T-helper 1 cell (primary cell): Measurements from ENCODE around the gene ABCG1.

Source experiments
- DNase-seq, 5 donors: peaks; one replicate each; pipeline ENCODE4 v3.0.0-alpha.2; 2012 to 2020

ABCG1 gene

DNA sequence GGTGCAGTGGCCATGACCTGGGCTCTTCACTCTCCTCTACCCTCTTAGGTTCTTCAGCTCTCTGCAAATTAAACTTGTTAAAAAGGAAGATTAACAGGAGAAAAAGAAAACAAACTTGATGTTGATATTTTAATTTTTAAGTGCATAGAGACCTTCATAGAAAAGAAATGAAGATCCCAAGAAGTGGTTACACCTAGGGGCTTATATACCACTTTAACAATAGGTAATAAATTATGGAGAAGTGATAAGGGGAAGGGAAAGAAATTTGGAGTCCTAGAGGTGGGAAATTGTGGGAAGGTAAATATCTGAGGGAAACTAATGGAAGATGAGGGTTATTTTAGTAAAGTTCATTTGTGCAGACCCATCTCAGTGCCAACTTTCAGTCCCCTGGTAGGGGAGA lies 112.7 kb downstream of the ABCG1 start:
- no peak for DNase-seq

DNA sequence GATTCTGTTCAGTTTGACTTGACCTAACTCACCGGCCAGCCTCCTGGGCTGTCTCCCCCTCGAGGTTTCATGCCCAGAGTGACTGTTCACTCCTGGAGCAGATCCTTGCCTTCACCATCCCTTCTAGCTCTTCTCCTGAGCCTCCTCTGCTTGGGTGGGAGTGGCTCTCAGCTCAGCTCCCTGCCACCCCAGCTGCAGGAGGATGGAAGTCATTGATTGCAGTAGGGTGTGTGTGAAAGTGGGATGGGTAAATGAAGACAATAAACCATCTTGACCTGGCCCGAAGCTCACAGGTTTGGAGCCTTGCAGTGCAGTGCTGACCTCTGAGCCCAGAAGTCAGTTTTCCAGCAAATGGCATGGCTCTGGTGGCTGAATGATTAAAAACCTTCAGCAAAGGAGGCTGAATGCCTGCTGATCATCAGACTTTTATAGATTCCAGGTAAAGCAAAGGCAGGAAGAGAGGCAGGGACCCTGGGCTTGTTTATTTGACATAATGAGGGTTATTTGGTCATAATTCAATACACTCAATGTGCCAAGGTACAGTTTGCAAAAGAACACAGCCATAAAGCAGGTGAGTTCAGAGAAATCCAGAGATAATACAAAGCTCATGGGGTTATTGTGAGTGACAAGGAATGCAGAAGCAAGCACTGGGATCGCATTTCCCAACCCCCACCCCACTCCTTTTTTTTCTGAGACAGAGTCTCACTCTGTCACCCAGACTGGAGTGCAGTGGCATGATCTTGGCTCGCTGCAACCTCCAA lies 113.8 kb downstream of the ABCG1 start:
- no peak for DNase-seq

DNA sequence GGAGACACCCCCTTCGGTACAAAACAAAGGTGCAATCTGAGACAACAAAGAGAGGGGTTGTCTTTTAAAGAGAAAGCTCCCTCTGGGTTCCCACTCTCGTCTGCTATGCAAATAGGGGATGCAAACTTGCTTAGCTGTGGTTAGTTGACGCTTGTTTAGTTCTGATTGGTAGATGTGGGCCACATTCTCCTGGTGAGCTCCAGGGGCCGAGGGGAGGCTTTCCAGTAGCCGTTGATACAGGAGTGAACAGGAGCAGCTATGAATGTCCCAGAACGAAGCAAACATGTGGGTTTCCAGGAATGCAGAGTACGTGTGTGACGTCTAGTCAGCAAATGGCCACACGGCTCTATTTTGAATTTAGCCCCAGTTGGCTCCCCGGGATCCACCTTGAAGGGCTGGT lies 117.1 kb downstream of the ABCG1 start:
- DNase-seq, result no peak

DNA sequence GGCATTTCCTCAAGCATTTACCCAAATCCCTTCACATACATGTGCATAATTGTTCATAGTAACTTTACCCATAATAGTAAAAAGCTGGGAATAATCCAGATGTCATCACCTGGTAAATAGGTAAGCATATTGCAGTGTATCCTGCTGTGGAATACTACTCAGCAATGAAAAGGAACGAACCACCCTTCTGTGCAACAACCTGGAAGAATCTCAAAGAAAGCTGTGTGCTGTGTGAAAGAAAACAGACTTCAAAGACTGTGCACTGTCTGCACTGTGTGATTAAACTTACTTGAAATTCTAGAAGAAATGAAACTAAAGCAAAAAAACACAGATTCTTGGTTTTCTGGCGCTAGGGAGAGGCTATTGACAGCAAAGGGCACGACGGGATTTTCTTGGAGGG lies 118.3 kb downstream of the ABCG1 start:
- no peak for DNase-seq

DNA sequence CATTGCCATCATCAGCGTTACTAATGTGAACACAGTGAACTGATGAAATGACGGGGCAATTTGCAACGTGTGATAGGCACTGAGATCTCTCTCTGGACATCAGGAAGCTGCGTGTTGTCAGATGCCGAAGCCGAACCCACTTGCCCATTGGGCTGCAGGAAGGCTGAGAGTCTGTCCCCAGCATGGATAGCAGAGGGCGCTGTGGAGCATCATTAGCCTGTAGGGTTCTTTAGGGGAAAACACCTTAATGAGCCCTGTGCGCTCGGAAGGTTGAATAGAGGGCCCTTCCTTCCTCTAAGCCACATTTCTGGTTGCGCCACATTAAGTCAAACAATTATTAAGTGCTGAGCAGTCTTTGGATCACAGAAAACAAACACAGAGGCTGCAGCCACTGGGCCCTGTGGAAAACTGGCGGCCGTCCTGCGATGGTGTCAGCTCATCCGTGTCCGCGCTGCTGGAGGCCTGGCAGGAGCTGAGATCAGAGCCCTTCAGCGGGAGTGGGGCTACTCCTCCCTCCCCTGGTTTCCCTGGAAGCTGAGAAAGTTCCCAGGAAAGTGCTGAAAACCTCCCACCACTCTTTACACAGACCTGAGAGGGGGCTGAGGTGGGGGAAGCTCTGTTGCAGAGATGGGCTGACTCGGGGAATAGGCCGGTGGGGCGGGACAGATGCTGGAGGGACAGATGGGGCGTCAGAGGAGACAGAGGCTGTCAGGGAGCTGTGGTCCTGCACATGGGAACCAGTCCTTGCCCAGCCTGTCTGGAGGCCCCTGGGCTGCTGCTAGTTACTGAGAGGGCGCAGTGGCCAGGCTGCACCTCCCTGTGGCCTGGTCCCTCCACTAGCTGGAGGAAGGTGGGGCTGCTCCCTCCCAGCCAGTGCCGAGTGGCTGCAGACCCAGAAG lies 119.1 kb downstream of the ABCG1 start:
- DNase-seq, result peak; percentile 57 to 81 (median 71)

DNA sequence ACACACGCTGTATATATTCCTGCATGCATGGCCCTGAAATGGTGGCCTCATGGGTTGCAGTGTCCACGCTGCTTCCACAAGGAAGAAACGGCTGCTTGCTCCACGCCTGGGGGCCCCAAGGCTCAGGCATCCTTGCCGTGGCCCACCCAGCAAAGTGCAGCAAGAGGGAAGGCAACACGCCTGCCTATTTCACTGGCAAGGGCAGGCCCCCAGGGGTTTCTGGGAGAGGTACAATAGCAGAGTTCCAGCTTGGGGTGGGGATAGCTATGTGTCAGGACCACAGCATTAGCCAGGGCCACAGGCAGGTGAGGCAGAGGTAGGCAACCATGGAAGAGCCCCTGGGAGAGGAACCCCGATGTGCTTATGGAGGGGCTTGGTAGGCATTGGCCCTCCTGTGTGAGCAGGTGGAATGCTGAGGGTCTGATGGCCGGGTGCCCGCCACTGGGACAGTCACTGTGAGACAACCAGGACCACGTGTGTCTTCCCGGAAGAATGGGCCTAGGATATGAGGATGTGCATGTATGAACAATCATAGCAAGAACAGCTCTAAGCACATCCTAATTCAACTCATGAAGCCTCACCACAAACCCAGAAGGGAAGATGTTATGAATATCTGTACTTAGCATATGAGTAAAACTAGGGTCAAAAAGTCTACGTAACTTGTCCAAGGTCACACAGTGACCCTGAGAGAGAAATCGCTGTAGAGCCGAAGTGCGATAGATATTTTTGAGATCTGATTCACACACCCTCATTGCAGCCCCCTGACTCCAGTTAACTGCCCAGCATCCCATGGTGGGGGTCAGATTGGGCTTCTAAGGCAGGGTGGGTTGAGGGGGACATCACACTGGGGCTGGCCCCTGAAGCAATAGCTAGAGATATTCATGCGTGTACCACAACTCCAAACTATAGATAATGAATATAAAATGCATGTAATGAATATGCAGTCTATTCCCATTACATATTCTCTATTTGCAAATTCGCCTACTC lies 120.1 kb downstream of the ABCG1 start:
- DNase-seq, result peak in 1 of 5 donors; percentile 38

DNA sequence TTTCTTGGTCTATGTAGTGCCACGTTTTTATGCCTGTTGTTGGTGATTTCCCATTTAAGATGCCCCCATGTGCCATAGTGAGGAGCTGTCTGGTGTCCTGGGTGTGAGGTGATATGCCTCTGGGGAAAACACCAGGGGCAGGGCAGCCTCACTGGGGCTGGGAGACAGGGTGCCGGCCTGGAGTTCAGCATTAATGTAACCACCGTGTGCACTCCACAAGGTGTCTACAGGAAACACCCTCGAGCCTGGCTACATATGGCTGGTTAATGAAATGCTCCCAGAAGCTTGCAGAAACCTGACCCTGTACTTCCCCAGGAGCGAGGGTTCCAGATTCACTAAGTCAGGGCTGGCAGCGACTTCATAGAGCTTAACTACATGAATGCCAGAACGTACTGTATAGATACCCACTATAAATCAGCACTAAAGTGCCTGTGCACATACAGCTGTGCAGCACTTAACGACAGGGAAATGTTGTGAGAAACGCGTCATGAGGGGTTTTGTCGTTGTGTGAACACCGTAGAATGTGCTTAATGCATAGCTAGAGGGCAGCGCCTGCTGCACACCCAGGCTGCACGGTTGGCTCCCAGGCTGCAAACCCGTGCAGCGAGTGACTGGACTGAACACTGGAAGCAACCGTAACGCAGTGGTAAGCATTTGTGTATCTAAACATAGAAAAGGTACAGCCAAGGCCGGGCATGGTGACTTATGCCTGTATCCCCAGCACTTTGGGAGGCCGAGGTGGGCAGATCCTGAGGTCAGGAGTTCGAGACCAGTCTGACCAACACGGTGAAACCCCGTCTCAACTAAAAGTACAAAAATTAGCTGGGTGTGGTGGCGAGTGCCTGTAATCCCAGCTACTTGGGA lies 121.5 kb downstream of the ABCG1 start:
- no peak for DNase-seq

DNA sequence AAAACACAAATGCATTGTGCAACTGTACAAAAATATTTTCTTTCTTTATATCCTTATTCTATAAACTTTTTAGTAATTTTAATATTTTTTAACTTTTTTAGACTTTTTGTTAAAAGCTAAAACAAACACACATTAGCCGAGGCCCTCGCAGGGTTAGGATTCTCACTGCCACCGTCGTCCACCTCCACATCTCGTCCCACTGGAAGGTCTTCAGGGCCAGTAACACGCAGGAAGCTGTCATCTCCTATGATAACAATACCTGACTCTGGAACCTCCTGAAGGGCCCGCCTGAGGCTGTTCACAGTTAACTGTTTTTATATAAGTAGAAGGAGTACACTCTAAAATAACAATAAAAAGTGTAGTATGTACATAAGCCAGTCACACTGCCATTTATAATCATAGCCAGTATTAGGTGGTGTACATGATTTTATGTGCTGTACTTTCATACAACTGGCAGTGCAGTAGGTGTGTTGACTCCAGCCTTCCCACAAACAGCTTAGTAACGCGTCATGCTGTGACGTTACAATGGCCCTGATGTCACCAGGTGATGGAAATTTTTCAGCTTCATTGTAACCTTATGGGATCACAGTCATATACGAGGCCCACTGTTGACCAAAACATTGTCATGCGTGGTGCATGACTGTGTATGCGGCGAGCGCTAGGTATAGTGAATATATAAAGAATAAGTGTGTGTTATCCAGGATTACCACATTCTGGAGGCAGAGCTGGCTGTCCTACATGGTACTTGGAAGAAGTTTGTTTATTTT lies 123.0 kb downstream of the ABCG1 start:
- DNase-seq, result no peak

DNA sequence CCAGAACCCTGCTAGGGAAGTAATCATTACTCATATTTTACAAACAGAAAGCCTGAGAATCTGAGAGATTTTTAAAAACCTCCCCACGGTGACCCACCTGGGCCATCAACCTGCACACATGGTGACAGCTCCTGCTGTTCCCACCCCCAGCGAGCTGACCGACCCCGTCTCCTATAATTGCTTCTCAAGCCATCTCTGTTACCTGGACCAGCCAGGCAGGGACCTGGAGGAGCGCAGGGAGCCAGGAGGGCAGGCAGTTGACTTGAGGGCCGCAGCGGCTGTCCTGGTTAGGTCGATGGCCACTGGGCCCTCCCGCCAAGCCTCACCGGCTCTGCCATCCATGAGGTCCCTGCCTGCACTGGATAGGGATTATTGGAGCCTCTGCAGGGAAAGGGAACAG lies 124.2 kb downstream of the ABCG1 start:
- DNase-seq, result no peak

DNA sequence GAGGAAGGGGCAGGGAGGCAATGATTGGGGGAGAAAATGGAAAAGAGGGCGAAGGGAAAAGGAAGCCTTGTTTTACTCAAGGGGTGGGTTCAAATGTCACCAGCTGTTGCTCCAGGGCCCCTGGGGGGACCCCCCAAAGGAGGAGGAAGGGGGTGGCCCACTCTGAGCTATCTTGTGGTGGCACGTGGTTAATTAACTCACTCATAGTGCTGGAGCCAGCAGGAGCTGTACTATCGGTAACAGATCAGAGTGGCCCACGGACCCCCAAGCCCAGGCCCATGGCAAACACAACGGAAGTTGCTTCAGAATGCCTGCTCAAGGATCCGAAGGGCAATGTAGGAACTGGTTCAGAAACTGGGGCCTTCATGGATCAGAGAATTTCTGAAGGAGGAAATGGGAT lies 124.6 kb downstream of the ABCG1 start:
- DNase-seq, result no peak

DNA sequence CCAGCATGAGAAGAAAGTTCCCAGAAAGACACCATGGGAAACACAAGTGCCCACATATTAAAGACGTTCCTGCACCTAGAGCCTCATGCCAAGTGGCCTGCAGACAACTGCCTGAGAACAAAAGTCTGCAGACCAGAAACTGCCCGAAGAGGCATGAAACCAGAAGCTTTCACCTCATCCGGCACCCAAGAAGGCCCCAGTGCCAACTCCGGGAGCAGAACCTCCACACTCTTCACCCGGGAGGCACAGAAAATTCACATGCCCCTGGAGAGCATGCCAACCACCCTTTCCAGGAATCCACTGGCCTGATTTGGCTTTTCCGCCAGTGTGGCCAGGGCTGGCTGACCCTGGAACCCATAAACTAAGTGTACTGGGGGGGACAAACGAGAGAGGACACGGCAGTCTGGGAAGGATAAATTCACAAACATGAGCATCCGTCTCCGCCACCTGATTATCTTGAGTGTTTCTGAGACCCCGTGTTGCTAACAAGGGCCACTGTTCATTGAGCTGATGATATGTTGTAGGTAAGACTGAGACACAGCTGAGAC lies 125.1 kb downstream of the ABCG1 start:
- no peak for DNase-seq

DNA sequence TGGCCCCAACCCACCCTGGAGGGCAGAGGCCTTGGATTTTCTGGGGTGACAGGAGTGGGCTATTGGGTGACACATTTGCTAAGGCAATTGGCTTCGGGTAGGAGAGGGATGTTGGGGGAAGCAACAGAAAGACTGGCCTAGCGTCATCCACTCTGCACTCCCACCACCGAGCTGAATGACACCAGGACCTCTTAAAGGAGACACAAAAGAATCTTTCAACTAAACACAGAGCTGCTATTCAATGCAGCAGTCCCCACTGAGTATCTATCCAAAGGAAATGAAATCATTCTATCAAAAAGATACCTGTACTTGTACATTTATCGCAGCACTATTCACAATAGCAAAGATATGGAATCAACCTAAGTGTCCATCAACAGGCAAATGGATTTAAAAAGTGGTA lies 125.7 kb downstream of the ABCG1 start:
- DNase-seq, result no peak

DNA sequence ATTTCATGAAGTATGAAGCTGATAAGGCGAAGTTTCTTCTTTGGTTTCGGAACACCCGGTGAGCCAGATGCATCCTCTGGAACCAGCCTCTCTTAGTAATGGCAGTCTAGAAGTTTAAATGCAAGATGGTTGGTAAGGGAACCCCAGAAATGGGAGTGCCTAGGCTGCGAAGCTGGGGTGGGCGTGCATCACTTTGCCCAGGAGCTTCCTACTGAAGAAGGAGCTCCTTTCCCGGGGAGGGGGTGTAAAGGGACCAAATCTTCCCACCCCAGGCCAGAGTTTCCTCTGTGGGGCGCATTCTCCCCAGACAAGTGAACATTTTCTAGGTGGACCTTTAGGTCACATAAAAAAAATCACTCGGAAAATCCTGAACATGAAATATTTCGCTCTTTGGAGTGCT lies 127.5 kb downstream of the ABCG1 start:
- no peak for DNase-seq
